HG03354 (cell line): Measurements from ENCODE around the gene TEN1.

Experiments used
- ATAC-seq: cut with Tn5 transposase; IDR thresholded peaks from one replicate; pipeline ENCODE4 v1.9.1; 2021; ENCODE audit warnings: mild to moderate bottlenecking; ENCODE audit not compliant: unreplicated experiment, poor library complexity, severe bottlenecking

TEN1 gene

GRCh38 chr17:76048711-76049110 lies 69.7 kb downstream of the TEN1 start:
- ATAC-seq: no peak

GRCh38 chr17:76049239-76049638 lies 70.2 kb downstream of the TEN1 start:
- ATAC-seq: no peak

- ATAC-seq: no peak
Measured at GRCh38 chr17:76049836-76050537, 70.9 kb downstream of the TEN1 start.
